ENCODE data around the gene EPOP. TPM values are rescaled to one million over a fixed set of nuclear protein-coding genes. Genes with fewer than 3 reads are reported as not detected.

Gene EPOP
- total RNA-seq, 1 experiment from 2014 or later, result 3.0 TPM

DNA sequence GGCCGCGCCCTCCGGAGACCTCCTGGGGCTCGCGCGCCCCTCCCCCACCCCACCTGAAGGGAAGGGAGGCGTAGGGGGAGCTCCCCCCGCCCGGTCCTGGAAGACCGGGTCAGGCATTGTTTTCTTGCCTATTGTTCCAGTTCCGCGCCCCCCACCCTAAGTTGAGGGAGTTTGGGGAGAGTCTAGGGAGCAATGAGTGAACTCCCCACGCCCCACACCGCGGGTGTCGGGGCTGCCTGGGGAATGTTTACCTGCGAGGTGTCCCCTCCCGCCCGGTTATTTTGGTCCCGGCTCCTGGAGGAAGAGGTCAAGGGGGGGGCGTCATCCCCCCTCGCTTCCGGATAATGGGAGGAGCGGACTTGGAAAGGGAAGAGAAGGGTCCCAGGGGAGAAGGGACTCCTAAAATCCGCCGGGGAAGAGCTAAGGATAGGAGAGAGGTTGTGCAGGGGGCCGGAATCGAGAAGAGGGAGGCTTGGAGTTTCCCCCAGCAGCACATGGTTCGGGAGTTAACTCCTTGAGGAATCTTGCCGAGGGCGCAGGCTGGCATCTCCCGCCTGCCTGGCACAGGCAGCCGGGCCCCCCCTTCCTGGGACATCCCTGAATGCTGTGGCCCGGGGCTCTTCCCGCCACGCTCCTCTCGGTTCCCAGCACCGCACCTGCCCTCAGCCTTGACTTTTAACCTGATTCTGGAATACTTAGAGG, 31.2 kb upstream of the EPOP start:
- DNase-seq (ENCODE audit: low spot score), result no peak

- DNase-seq (ENCODE audit: low spot score), result no peak
Measured at GRCh38 chr17:38705523-38705802, 30.7 kb upstream of the EPOP start.

DNA sequence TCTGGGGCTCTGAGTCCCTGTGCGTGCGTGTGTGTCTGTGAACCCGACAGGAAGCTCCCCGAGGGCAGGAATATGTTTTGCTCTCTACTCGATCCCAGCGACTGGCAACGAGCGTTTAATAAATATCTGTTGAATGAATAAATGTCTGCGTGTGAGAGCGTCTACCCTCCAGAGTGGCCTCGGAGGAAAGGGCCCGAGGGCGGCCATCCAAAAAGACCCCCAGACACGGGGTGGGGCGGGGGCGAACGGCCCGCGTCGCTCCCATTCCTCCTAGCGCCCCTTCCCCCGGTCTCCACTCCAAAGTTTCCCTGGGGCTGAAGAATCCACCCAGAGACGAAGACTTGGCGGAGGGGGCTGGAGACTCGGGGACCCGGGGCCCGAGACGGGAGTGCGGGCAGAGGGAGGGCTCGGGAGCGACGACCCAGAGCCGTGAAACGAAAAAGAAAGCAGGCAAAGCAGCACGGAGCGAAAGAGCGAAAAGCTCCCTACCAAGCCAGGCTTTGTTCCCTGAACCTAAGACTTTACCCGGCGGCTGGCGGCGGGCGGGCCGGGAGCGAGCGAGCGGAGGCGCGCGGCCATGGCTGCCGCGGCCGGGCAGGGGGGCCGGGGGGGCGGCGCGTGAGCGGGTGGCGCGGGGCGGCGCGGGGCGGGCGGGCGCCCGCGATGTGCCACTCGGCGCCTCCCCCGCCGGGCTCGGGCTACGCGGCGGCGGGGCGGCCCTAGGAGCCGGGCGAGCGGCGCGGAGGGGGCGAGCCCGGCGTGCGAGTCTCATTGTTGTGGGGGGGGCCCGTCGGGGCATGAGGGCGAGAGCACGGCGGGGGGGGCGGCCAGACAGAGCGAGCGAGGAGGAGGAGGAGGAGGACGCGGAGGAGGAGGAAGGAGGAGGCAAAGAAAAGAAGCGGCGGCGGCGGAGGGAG, 30.1 kb upstream of the EPOP start, which contains the start of gene MLLT6:
Gene MLLT6 (plus strand): TSS at position 668 of the 917 bp plus-strand sequence. CDS start 360 bp downstream, outside the sequence.
- DNase-seq (ENCODE audit: low spot score), result peak; percentile 68

GRCh38 chr17:38703742-38704605, 29.2 kb upstream of the EPOP start:
- DNase-seq (ENCODE audit: low spot score), result no peak

GRCh38 chr17:38702916-38703741, 28.4 kb upstream of the EPOP start:
- no peak for DNase-seq (ENCODE audit: low spot score)

DNA sequence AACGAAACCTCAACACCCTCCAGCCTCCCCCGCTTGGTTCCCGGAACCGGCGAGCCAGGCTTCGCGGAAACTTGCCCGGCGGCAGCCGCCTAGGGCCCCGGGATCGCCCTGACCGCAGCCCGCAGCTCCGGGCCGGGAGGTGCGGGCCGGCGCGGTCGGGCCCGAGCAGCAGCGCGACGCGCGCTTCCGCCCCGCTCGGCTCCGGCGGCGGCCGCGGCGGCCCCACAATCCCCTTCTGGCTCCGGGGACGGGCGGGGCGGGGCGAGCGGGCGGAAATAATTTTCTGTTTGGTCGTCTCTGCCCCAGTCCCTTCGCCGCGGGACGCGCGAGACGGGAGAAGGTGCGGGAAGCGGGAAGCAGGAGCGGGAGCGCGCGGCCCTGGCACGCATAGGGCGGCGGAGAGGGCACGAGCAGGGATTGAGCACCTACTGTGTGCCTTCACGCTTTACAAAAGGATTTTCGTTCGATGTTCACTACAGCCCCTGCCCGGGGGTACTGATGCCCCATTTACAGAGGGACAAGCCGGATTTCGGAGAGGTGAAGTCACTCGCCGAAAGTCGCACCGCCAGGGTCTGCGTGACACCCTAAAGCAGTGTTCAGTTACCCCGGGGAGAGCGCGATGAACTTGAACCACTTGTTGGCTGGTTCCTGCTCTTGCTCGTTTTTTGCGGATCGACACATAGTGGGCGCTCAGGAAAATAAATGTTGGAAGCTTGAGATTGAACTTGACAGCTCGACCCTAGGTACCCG, 27.6 kb upstream of the EPOP start:
- DNase-seq (ENCODE audit: low spot score), result peak; percentile 74

DNA sequence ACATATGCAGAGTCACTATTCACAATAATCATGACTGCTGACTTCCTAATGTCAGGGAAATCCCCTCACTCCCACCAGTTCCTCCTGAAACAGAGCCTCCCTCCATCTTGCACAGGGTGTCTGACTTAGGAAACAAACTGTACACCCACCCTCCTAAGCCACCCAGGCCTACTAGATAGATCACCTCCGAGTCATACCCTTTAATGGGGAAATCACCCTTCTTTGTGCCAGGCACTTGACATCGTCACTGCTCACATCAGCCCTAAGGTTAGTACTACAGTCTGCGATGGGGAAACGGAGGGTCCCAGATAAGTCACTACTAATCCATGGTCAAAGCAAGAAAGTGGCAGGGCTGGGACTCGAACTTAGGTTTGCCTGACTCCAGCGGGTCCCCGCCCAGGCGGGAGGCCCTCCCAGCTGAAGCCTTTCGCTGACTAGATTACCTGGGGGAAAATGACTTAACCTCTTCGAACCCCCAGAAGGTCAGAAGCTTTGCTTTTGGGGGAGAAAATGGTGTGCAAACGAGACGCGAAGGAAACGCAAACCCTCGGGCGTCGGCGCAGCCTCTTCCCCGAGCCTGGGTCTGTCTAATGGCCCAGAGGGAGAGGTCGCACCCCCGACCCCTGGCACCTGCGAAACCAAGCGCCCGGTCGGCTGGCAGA, 26.9 kb upstream of the EPOP start:
- peak; percentile 45 for DNase-seq (ENCODE audit: low spot score)

DNA sequence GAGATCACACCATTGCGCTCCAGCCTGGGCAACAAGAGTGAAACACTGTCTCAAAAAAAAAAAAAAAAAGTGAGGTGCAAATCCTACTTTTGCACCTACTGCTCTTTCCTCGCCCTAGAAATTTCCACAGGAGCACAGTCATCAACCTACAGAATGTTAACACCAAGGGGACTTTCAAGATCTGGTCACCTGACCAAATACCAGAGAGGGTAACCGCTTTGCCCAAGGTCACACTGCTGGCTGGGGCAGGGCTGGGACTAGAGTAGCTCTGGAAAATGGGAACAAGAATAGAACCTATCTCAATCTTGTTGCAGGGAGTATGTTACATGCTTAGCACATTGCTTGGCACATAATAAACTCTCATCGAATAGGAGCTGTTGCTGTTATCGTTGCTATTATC, 24.0 kb upstream of the EPOP start:
- no peak for DNase-seq (ENCODE audit: low spot score)

- no peak for DNase-seq (ENCODE audit: low spot score)
Measured at GRCh38 chr17:38697061-38697820, 22.5 kb upstream of the EPOP start.

- DNase-seq (ENCODE audit: low spot score), result no peak
Measured at GRCh38 chr17:38693700-38694329, 19.1 kb upstream of the EPOP start.

DNA sequence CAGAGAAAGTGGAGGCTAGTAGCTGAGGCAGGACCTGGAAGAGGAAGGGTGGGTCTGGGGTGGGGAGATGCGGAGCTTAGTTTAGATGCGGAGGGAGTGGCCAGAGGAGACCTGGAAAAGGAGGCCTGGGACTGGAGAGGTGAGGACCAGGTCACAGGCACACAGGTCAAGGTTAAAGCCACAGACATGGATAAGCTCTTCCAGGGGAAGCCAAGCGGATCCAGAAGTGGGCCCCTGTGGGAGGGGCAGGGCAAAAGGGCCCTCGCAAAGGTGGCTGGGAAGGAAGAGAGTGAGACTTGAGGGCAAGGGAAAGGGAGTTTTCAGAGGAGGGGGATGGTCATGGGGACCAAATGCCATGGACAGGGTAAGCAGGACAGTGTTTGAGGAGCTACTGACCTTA, 16.4 kb upstream of the EPOP start:
- no peak for DNase-seq (ENCODE audit: low spot score)

- DNase-seq (ENCODE audit: low spot score), result no peak
Measured at GRCh38 chr17:38690386-38690785, 15.6 kb upstream of the EPOP start.

GRCh38 chr17:38687286-38687685, 12.5 kb upstream of the EPOP start:
- no peak for DNase-seq (ENCODE audit: low spot score)

DNA sequence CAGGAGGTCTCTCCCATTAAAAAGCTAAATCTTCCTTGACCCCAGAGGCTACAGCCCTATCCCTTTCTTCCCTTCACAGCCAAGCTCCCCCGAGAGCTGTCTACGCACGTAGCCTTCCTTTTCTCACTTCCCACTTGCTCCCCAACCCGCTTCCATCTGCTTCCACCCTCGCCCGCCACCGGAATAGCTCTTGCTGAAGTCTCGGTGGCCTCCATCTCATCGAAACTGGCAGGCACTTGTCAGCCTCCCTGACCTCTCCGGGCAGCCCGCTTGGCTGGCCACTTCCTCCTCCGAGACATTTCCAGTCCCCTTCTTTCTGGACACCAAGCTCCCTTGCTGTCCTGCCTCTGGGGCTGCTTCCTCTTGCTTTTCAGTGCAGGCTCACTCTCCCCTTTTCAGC, 10.7 kb upstream of the EPOP start:
- no peak for DNase-seq (ENCODE audit: low spot score)

- DNase-seq (ENCODE audit: low spot score), result no peak
Measured at GRCh38 chr17:38681096-38681495, 6.3 kb upstream of the EPOP start.

DNA sequence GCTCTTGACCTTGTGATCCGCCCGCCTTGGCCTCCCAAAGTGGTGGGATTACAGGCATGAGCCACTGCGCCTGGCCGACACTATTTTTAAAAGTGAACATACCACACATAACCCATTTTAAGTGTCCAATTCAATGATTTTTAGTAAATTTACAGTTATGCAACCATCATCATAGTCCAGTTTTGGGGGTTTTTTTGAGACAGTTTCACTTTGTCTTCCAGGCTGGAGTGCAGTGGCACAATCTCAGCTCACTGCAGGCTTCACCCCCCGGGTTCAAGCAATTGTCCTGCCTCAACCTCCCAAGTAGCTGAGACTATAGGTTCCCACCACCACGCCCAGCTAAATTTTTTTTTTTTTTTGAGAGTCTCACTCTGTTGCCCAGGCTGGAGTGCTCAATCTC, 3.1 kb upstream of the EPOP start:
- no peak for DNase-seq (ENCODE audit: low spot score)

GRCh38 chr17:38676706-38677504, 2.1 kb upstream of the EPOP start:
- peak; percentile 88 for DNase-seq (ENCODE audit: low spot score)
